COLO668 (cell line): ENCODE results near the gene STAT5B.
A peak's percentile ranks its signal among the peaks of the same experiment; 100 is the strongest.

ENCODE experiments used
- DNase-seq: peaks from one replicate; lab custom pipeline; 2025; ENCODE audit not compliant: unreplicated experiment; lab: John Stamatoyannopoulos, UW

Gene STAT5B

GRCh38 chr17:42153919-42154742 lies 122.1 kb downstream of the STAT5B start:
- peak; percentile 2 for DNase-seq
